Activated naive CD8-positive, alpha-beta T cell (primary cell): ENCODE measurements around the gene CEBPG.

Experiments used
- H3K27ac Mint-ChIP-seq: one replicate; pipeline ENCODE4 v1.8.0; 2021; ENCODE audit warnings: mixed read lengths
- H3K27me3 Mint-ChIP-seq: one replicate; pipeline ENCODE4 v1.8.0; 2021; ENCODE audit warnings: mixed read lengths
- H3K36me3 Mint-ChIP-seq: one replicate; pipeline ENCODE4 v1.8.0; 2021; ENCODE audit warnings: mixed read lengths
- H3K4me1 Mint-ChIP-seq: one replicate; pipeline ENCODE4 v1.8.0; 2021; ENCODE audit warnings: low read depth, mixed read lengths
- H3K4me3 Mint-ChIP-seq: one replicate; pipeline ENCODE4 v1.8.0; 2021; ENCODE audit warnings: mild to moderate bottlenecking, mixed read lengths
- H3K9me3 Mint-ChIP-seq: one replicate; pipeline ENCODE4 v1.8.0; 2021; ENCODE audit warnings: low read depth, mixed read lengths

CEBPG gene

DNA sequence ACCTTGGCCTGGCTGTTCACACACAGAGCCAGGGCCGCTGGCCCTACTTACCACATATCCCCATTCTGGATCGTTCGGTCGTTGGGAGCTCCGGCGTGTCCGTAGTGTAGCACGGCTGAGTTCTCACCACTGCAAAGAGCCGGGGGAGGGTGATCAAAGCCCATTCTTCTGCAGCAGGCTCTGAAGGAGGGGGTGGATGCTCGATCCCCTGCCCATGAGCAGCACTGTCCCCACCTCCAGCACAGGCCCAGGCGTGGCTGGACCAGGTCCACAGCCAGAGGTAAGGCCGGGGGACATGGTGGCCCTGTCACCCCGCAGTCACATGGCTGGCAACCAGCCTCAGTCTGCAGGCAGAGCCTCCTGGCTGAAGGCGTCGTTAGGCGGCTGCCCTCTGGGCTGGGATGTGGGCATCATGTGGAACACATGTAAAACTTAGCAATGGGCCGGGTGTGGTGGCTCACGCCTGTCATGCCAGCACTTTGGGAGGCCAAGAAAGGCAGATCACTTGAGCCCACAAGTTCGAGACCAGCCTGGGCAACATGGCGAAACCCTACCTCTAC, 38.2 kb downstream of the CEBPG start:
- no peaks in the 10 kb centered on the region for H3K9me3 Mint-ChIP-seq
- H3K27me3 Mint-ChIP-seq, result no peaks in the 10 kb centered on the region
- H3K4me3 Mint-ChIP-seq, result no peak overlapping the region
- H3K4me1 Mint-ChIP-seq, result peaks cover 6% of the 10 kb centered on the region
- no peak overlapping the region for H3K27ac Mint-ChIP-seq
- H3K36me3 Mint-ChIP-seq, result no peaks in the 10 kb centered on the region

DNA sequence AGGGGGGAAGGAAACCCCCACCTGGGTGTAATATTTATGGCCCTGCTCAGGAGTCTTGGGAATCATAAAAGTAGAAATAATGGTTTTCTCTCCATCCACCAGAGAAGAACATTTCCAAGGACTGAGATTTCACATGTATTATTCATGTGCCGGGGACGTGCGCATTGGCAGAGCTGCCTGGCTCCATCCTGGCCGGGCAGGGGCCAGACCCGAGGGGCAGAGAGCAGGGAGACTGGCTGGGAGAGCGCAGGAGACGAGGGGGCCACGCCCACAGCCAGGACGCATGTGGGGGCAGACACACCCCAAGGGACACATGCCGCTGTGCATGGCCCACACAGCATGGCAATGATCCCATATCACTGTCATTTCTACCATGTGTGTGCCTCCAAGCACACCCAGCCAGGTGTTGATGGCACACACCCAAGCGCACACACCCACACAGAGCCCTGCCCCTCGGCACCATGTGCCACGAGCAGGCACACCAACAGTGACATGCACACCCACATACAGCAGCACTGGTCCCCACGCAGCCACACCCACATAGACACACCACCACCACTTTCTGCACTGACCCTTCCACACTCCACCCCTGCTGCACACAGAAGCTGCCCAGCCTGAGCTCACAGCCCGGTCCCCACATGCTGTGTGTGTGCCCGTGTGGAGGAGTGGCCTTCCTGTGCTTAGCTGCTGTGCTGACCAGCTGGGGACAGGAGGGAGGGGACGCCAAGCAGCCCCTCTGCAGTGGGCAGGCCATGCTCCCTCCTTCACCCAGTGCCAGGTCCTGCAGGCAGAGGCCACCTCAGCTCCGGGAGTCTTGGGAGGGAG, 39.3 kb downstream of the CEBPG start:
- no peaks in the 10 kb centered on the region for H3K9me3 Mint-ChIP-seq
- H3K27me3 Mint-ChIP-seq, result no peaks in the 10 kb centered on the region
- H3K4me3 Mint-ChIP-seq, result no peak overlapping the region
- no peaks in the 10 kb centered on the region for H3K36me3 Mint-ChIP-seq
- no peak overlapping the region for H3K27ac Mint-ChIP-seq
- peaks cover 6% of the 10 kb centered on the region for H3K4me1 Mint-ChIP-seq

DNA sequence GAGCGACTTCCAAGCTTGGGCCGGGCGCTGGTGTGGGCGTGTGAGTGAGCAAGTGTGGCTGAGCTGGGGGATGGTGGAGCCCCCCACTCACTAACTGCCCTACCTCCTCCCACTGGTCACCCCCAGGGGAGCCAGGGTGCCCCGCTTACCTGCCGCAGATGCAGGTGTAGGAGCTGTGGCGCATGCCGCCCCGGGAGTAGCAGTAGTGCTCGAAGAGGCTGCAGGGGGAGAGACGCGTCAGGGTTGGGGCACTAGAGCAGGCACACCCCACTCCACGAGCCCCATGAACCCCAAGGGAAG, 39.9 kb downstream of the CEBPG start:
- no peak overlapping the region for H3K27ac Mint-ChIP-seq
- peaks cover 6% of the 10 kb centered on the region for H3K4me1 Mint-ChIP-seq
- H3K9me3 Mint-ChIP-seq, result no peaks in the 10 kb centered on the region
- H3K36me3 Mint-ChIP-seq, result no peaks in the 10 kb centered on the region
- no peak overlapping the region for H3K4me3 Mint-ChIP-seq
- no peaks in the 10 kb centered on the region for H3K27me3 Mint-ChIP-seq

DNA sequence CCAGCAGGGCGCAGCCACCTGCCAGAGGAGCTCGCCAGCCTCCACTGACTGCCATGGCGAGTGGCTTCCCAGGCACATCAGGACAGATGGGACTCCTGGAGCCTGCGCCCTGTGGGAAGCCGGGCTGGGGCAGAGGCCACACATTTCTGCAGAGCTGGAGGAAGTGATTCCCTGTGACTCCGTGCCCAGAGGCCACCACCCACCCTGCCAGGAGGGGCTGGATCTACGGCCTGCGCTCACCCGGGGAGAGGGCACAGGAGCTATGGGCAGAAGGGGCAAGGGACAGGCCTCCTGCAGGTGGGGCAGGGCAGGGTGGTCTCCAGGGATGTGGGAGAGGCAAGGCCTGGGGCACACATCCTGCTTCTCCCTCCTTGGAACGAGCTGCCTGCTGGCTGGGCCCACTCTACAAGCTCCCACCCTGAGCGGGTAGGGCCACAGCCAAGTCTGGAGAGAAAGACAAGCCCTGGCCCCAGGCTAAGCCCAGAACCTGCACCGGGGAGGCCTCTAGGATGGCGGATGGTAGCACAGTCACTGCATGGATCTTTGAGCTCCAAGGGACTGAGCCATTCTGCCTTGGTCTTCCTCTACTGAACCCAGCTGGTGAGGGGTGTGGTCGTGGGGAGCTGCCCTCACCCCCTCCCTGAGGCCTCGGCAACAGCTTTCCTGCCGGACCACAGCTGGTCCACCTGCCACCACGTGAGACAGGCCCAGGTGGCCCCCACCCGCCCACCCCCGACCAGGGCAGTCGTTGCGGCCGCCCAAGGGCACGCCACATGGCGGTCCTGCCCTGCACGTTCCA, 40.6 kb downstream of the CEBPG start:
- H3K27ac Mint-ChIP-seq, result no peak overlapping the region
- H3K4me3 Mint-ChIP-seq, result no peak overlapping the region
- no peaks in the 10 kb centered on the region for H3K9me3 Mint-ChIP-seq
- peaks cover 6% of the 10 kb centered on the region for H3K4me1 Mint-ChIP-seq
- no peaks in the 10 kb centered on the region for H3K27me3 Mint-ChIP-seq
- H3K36me3 Mint-ChIP-seq, result no peaks in the 10 kb centered on the region

DNA sequence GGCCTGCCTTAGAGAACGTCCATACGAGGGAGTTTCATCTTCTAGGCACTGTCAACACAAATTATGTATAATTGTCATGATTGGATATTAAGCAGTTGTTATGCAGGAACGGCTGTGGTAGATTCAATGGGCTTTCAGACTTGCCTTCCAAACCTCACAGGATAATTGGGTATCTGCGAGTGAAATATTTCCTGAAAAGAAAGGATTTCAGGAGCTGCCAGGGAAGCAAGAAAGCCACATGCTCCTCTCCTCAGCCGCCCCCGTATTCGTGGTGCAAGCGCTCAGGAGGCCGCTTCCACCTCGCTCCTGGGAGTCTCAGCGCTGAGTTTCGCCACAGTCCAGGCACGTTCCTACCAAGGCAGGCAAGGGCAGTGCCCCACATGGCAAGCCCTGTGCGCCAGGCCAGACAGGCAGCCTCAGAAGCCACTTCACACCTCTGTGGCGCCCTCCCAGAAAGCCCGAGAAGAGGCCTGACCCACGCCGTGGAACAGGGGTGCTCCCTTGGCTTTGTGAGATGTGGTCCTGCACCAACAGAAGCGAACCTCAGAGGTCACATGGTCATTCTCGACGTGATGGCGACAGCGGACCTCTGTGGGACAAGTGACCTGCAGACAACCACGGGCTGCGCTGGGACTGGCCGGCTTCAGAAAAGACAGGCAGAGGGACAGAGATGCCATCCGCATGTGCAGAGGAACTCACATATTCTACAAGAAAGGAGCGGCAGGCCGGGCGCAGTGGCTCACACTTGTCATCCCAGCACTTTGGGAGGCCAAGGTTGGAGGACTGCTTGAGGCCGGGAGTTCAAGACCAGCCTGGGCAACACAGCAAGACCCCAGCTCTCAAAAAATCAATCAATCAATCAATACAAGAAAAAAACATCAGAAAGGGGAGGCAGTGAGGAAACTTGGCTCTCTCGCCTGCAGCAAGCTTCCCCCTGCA, 41.4 kb downstream of the CEBPG start:
- Mint-ChIP-seq H3K27me3 (no peaks in the 10 kb centered on the region), H3K36me3 (no peaks in the 10 kb centered on the region), H3K27ac (no peak overlapping the region), H3K4me3 (no peak overlapping the region), H3K4me1 (peaks cover 6% of the 10 kb centered on the region), H3K9me3 (no peaks in the 10 kb centered on the region)

DNA sequence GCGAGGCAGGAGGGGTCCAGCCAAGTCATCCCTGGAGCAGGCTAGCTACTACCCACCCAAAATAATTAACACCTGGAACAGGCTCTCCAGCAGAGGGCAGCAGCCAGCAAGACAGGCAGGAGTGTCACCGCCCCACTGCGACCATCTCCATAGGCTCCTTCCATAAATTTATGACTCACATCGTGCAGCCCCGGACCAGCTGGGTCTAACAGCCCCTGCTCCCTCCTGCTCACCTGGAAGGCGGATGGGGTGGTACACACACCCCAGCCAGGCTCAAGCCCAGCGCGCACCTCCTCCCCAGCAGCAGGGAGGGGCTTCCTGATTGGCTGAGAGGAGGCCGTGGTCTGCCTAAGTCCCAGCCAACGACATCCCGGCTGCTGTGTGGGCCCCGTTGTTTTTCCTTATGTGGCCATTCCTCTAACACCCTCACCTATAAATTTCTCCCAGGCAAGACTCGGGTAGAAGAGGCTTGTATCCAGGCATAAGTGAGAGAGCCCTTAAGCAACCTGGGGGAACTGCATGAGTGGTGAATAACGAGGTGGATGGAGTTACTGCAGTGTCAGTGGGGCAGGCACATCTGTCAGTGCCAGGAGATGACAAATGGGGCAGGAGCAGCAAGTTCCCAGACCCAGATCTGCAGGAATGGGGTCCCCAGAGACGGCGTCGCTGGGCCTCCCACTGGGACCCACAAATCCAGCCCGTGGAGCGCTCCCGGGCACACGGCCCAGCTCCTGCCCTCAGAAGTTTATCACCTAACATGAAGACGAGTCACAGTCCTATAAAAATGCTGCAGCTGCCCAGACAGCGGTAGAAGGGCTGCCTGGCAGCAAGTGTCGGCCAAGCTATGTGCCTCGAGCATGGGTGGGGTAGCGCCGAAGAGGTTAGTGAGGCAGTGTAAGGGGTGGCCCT, 43.1 kb downstream of the CEBPG start:
- H3K27me3 Mint-ChIP-seq, result no peaks in the 10 kb centered on the region
- no peaks in the 10 kb centered on the region for H3K36me3 Mint-ChIP-seq
- peak overlapping the region; percentile 73 for H3K4me3 Mint-ChIP-seq
- H3K27ac Mint-ChIP-seq, result no peak overlapping the region
- no peaks in the 10 kb centered on the region for H3K9me3 Mint-ChIP-seq
- peaks cover 6% of the 10 kb centered on the region for H3K4me1 Mint-ChIP-seq

DNA sequence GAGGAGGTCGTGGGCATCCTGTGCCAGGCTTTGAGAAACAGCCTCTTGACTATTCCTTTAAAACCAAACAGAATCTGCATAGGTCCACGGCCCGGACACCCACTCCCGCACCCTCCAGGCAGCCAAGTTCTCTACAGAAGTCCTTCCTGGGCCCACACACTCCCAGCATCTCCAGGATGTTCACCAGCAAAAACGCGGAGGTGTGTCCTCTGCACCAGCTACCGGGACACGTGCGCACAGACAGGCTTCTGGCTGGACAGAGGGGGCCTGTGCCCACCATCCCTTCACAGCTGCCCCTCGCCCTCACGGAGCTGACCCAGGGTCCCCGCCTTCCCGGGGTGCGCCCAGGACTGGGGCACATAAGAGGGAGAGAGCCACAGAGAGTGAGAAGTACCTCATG, 44.2 kb downstream of the CEBPG start:
- no peaks in the 10 kb centered on the region for H3K27me3 Mint-ChIP-seq
- no peaks in the 10 kb centered on the region for H3K36me3 Mint-ChIP-seq
- H3K4me3 Mint-ChIP-seq, result no peak overlapping the region
- no peak overlapping the region for H3K27ac Mint-ChIP-seq
- H3K4me1 Mint-ChIP-seq, result peaks cover 6% of the 10 kb centered on the region
- no peaks in the 10 kb centered on the region for H3K9me3 Mint-ChIP-seq

DNA sequence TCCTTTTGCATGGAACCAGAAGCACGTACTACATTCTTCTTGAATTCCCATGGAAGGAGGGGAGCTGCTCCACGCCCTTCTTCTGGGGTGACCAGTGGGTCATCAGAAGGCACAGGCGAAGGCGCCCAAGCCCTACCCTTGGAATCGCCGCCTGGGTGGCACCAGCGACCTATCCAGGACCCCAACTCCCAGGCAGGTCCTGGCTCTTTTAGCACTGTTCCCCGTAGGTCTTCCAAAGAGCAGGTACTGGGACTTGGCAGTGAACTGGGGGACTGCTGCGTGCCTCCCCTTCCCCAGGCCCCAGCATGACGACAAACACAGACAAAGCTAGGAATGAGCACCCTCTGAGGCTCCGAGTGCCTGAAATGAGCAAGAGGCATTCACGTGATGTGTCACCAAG, 45.0 kb downstream of the CEBPG start:
- Mint-ChIP-seq H3K36me3 (no peaks in the 10 kb centered on the region), H3K4me1 (peaks cover 6% of the 10 kb centered on the region), H3K27me3 (no peaks in the 10 kb centered on the region), H3K4me3 (no peak overlapping the region), H3K27ac (no peak overlapping the region), H3K9me3 (no peaks in the 10 kb centered on the region)

DNA sequence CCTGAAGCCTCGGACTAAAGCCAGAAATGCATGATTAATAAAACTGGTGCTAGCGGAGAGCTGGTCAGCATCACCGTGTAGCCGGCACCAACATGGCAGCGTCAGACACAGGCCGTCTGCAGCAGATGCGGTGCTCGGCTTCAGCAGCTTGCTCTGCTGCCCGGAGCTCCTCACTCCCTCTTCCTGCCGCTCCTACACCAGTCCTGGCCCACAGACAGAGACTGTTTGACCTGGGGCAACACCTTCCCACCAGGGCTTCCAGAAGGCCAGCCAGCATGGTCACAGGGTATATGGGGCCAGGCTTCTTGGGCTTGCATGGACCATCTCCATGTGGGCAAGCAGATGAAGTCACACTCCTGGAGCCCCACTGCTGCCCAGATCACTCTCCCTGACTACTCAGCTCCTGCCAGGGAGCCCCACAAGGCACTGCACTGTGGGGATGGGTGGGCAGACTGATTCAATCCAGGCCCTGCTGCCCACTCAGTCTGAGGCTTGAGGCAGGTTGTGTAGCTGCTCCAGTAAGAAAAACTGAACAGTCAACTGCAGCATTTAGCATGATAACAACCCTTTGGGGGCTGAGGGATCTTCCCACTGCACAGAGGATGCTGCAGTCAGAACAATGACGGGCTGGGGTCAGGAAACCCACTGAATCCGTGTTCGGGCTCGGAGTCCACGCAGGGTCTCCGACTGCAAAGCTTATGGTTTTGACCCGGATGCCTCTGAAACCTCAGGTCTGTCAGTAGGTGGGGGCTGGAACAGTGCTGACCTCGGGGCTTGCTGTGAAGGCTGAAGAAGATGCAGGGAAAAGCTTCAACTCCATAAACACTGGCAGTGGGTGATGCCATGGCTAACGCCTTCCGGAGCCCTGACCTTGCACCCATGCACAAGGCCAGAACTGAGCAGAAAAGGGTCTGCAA, 45.6 kb downstream of the CEBPG start:
- no peaks in the 10 kb centered on the region for H3K27me3 Mint-ChIP-seq
- peaks cover 6% of the 10 kb centered on the region for H3K4me1 Mint-ChIP-seq
- H3K36me3 Mint-ChIP-seq, result no peaks in the 10 kb centered on the region
- no peak overlapping the region for H3K4me3 Mint-ChIP-seq
- no peak overlapping the region for H3K27ac Mint-ChIP-seq
- no peaks in the 10 kb centered on the region for H3K9me3 Mint-ChIP-seq

DNA sequence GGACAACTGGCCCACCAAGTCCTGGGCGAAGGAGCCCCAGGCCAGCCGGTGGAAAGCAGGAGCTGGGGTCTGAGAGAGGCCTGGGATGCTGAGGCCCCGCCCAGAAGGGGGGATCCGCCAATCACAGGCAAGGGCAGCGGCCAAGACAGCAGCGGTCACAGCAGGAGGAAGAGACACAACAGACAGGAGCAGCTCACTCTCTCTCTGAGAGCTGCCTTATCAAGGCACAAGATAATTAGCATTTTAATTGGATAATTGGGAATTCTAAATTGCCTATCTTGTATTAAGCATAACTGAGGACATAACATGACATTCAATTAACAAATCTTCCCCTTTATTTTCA, 46.2 kb downstream of the CEBPG start:
- H3K9me3 Mint-ChIP-seq, result no peaks in the 10 kb centered on the region
- H3K4me3 Mint-ChIP-seq, result no peak overlapping the region
- H3K36me3 Mint-ChIP-seq, result no peaks in the 10 kb centered on the region
- H3K27me3 Mint-ChIP-seq, result no peaks in the 10 kb centered on the region
- H3K27ac Mint-ChIP-seq, result no peak overlapping the region
- H3K4me1 Mint-ChIP-seq, result peaks cover 6% of the 10 kb centered on the region

DNA sequence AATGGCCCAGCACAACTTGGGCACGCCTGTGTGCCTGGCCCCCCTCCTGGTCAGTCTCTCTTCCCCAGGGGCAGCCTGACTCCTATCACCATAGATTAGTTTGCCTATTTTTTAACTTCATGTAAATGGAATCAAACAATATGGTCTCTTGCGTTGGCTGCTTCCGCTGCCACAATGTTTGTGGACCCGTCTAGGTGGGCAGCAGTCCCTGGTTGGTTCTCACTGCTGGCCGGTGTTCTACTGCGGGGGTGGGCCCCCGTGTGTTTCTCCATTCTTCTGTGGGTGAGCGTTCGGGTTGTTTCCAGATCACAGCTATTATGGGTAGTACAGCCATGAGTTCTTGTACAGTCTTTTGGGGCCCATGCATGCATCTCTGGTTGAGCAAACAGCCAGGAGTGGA, 47.3 kb downstream of the CEBPG start:
- H3K27ac Mint-ChIP-seq, result no peak overlapping the region
- no peaks in the 10 kb centered on the region for H3K27me3 Mint-ChIP-seq
- H3K36me3 Mint-ChIP-seq, result no peaks in the 10 kb centered on the region
- H3K9me3 Mint-ChIP-seq, result no peaks in the 10 kb centered on the region
- peaks cover 6% of the 10 kb centered on the region for H3K4me1 Mint-ChIP-seq
- no peak overlapping the region for H3K4me3 Mint-ChIP-seq

DNA sequence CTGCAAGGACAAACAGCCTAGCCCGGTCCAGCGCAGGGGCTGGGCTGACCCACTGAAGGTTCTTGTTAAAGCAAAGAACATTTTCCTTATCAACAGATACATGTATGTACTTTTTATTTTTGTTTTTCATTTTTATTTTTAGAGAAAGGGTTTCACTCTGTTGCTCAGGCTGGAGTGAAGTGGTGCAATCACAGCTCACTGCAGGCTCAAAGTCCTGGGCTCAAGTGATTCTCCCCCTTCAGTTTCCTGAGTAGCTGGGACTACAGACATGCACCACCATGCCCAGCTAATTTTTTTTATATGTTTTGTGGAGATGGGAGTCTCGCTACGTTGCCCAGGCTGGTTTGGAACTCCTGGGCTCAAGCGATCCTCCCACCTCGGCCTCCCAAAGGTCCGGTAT, 47.9 kb downstream of the CEBPG start:
- H3K9me3 Mint-ChIP-seq, result no peaks in the 10 kb centered on the region
- no peak overlapping the region for H3K27ac Mint-ChIP-seq
- no peak overlapping the region for H3K4me3 Mint-ChIP-seq

DNA sequence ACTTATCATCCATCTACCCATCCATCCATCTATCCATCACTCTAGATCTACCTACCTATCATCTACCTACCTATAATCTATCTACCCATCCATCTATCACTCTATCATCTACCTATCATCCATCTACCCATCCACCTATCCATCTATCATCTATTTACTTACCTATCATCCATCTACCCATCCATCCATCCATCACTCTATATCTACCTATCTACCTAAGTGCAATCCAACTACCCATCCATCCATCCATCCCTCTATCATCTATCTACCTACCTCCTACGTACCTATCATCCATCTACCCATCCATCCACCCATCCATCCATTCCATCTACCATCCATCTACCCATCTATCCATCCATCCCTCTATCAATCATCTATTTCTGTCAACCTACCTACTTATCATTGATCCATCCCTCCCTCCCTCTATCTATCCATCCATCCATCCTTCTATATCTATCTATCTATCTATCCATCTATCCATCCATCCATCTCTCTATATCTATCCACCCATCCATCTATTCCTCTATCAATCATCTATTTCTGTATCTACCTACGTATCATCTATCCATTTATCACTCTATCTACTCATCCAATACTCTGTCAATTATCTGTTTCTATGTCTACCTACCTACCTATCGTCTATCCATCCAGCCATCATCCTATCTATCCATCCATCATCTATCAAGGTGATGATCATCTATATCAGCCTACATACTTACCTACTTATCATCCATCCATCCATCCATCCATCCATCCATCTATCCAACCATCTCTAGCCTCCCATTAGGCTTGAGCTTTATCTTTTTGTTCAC, 49.1 kb downstream of the CEBPG start:
- Mint-ChIP-seq H3K9me3 (no peaks in the 10 kb centered on the region), H3K36me3 (no peaks in the 10 kb centered on the region), H3K4me3 (no peak overlapping the region), H3K4me1 (no peaks in the 10 kb centered on the region), H3K27me3 (no peaks in the 10 kb centered on the region), H3K27ac (no peak overlapping the region)

More for the DNA sequence above, 47.9 kb downstream of the CEBPG start:
- Mint-ChIP-seq H3K4me1 (peaks cover 3% of the 10 kb centered on the region), H3K36me3 (no peaks in the 10 kb centered on the region), H3K27me3 (no peaks in the 10 kb centered on the region)
